Stimulated activated CD8-positive, alpha-beta memory T cell treated with anti-CD3 and anti-CD28 coated beads, Interleukin-4, amount 100 ng/mL, for 48 hours (primary cell): ENCODE data around the gene ARHGEF19.
"Not testable (repeated sequence)": the region's sequence is repeated elsewhere in the genome, so short reads cannot be mapped to it uniquely, and the experiment has no call there.

Source experiments
- DNase-seq: peaks from one replicate; pipeline ENCODE4 v3.0.0-alpha.2; 2020

The ARHGEF19 gene

GRCh38 chr1:16218674-16219071 lies 6.2 kb upstream of the ARHGEF19 start:
- DNase-seq, result no peak

- DNase-seq, result no peak
Observed at GRCh38 chr1:16218014-16218673, 5.7 kb upstream of the ARHGEF19 start.

- DNase-seq, result peak; percentile 98
Observed at GRCh38 chr1:16217061-16217785, 4.8 kb upstream of the ARHGEF19 start.

GRCh38 chr1:16215882-16216753 lies 3.7 kb upstream of the ARHGEF19 start:
- peak; percentile 82 for DNase-seq

- DNase-seq, result not testable (repeated sequence)
Observed at GRCh38 chr1:16215240-16215639, 2.8 kb upstream of the ARHGEF19 start.

GRCh38 chr1:16213544-16213943 lies 1.1 kb upstream of the ARHGEF19 start:
- not testable (repeated sequence) for DNase-seq

GRCh38 chr1:16213013-16213412 lies 561 bp upstream of the ARHGEF19 start:
- DNase-seq, result no peak

- no peak for DNase-seq
Observed at GRCh38 chr1:16211824-16212223, 628 bp downstream of the ARHGEF19 start.

GRCh38 chr1:16210581-16210980 lies 1.9 kb downstream of the ARHGEF19 start:
- DNase-seq, result no peak

- DNase-seq, result no peak
Observed at GRCh38 chr1:16209847-16210407, 2.5 kb downstream of the ARHGEF19 start.

- no peak for DNase-seq
Observed at GRCh38 chr1:16209132-16209846, 3.2 kb downstream of the ARHGEF19 start.

GRCh38 chr1:16208270-16208987 lies 4.0 kb downstream of the ARHGEF19 start:
- DNase-seq, result no peak

GRCh38 chr1:16207318-16208269 lies 4.9 kb downstream of the ARHGEF19 start:
- DNase-seq, result no peak

GRCh38 chr1:16206547-16207317 lies 5.7 kb downstream of the ARHGEF19 start:
- DNase-seq, result peak; percentile 95

GRCh38 chr1:16205891-16206546 lies 6.4 kb downstream of the ARHGEF19 start:
- DNase-seq, result no peak

- DNase-seq, result no peak
Observed at GRCh38 chr1:16205334-16205671, 7.1 kb downstream of the ARHGEF19 start.

- DNase-seq, result peak; percentile 57
Observed at GRCh38 chr1:16204634-16205333, 7.7 kb downstream of the ARHGEF19 start.

- no peak for DNase-seq
Observed at GRCh38 chr1:16204216-16204615, 8.2 kb downstream of the ARHGEF19 start.

GRCh38 chr1:16203550-16203949 lies 8.9 kb downstream of the ARHGEF19 start:
- DNase-seq, result no peak
